ENCODE results near the gene RAB18.
"Not testable (repeated sequence)": the region's sequence is repeated elsewhere in the genome, so short reads cannot be mapped to it uniquely, and the experiment has no call there.

Gene RAB18

DNA sequence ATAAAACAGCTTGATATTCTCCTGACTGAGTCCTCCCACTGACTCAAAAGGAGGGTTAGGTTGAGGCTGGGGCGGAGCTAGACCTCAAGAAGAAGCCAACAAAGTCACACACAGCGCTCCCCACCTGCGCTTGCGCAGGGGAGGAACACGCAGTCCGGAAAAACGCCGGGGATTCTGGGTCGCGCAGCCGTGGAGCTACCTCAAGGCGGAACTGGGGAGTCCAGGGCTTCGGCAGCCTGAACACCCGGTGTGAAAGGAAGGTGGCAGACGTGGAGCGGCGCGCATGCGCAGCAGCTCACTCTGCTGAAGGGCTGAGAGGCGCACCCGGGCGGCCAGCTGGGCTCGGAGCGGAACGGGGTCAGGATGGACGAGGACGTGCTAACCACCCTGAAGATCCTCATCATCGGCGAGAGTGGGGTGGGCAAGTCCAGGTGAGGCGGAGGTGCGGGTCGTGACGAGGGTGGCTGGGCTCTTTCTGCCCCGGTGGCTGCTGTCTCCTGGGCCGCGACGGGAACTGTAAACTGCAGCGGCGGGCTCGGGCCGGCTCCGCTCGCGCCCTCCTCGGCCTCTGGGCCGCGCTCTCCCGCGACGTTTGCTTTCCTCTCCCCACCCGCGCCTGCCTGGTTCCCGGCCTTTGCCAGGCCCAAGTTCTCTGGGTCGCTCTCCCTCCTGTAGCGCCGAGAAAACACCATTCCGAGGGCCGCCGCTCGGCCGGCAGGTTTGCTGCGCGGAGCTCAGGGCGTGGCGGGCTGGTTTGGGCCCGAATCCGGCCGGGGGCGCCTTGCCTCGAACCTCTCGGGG lies at the start of gene RAB18:
Gene RAB18, plus strand, starts transcription at position 298 of the 801 bp plus-strand sequence. Its CDS starts 66 bp downstream, at position 364.
- DNase-seq (ENCODE audit: low spot score) (peak; percentile 95), FAIRE-seq (peak; percentile 69)

DNA sequence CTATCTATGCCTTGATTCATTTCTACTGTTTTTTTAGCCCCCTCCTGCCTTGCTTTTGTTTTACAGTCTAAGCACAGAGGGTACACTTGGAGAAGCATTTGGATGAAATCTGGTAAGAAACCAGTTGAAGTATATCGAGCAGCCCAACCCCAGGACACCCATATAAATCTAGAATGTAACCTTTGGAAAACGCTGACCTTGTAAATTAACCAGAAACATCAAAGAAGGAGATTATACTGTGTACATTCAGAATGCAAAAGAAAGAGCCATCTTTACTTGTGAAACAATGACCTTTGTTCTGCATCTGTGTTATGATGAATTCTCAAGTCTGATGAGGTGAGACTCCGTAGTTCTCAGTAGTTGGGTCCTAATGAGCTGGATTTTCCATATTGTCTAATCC lies 49.3 kb upstream of the RAB18 start:
- no peak for DNase-seq (ENCODE audit: low spot score)
- no peak for FAIRE-seq

DNA sequence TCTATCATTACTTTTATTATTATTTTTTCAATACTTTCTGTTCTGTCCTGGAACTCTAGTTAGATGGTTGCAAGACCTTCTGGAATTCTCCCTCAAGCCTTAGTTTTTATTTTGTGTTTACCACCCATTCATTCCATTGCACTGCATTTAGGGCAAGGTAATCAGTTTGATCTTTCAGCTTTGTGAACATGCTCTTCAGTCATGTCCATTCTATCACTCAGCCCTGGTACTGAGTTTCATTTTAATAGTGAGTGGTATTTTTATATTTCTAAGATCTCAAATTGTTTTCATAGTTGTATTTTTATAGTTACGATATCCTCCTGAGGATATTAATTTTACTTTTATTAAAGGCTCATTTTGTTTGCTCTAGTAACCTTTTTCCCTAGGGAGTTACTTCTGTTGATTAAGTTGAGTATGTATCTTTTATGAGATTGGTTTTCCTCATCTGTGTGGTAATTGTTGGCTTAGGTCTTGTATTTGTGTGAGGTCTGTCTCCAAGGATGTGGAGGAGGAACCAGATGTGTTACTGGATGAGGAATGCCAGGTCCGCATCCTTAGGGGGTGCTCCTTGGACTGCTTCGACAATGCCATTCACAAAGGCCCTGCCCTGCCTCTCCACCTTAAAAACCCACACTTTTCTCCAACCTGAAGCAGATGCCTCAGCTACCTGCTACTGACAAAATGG lies 46.7 kb upstream of the RAB18 start:
- FAIRE-seq: no peak
- DNase-seq (ENCODE audit: low spot score): no peak

DNA sequence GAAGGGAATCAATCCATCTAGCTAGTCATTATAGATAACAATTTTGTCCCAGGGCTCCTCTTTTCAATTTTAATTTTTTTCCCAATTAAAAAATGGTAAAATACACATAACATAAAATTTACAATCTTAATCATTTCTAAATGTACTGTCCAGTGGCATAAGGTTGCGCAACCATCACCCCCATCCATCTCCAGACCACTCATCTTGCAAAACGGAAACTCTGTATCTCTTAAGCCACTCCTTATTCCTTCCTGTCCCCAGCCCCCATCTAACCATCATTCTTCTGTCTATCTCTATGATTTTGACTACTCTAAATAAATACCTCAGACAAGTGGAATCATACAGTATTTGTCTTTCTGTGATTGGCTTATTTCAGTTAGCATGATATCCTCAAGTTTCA lies 46.1 kb upstream of the RAB18 start:
- FAIRE-seq (no peak), DNase-seq (ENCODE audit: low spot score) (no peak)

DNA sequence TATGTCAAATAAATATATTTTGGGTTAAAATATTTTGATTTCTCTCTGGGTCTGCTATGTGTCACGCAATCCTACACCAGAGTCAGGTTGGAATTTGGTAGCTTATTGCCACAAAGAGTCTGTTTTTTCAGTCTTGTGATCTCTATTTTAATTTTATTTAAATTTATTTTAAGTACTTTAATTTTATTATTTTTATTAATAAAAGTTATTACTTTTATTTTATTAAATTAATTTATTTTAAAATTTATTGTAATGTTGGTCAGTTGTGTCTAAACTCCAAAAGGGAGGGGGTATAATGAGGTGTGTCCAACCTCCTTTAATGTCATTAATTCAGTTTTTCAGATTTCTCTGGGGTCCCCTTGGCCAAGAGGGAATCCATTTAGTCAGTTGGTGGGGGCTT lies 42.8 kb upstream of the RAB18 start:
- no peak for FAIRE-seq
- DNase-seq (ENCODE audit: low spot score): no peak

DNA sequence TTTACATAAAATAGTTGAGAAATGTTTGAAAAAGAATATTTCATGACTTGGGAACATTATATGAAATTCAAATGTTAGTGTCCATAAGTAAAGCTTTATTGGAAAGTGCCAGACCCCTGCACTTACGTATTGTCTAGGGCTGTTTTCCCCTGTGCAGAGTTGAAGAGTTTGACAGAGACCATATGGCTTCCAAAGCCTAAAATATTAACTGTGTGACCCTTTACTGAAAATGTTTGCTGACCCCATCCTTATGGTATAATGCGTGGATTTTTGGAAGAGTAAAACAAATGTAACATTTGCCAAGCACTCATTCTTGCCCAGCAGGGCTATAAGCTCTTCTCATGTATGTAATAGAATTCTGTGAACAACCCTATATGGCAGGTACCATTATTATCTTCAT lies 40.1 kb upstream of the RAB18 start:
- no peak for FAIRE-seq
- no peak for DNase-seq (ENCODE audit: low spot score)

DNA sequence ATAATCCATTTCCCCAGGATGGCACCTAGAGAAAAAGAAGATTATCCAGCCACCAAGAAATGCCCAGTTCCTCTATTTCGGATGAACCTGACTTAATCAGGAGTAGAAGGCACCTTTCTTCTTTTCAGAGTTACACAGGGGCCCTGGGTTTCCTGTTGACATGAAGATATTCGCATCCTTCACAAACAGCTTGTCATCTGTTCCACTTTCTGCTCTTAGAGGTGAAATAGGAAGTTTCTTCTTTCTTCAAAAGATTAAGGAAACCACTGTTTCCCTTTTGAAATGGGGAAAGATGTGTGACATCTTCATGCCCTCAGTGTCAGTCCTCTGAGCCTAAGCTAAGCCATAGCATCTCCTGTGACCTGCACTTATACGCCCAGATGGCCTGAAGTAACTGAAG lies 39.1 kb upstream of the RAB18 start:
- FAIRE-seq: no peak
- no peak for DNase-seq (ENCODE audit: low spot score)

DNA sequence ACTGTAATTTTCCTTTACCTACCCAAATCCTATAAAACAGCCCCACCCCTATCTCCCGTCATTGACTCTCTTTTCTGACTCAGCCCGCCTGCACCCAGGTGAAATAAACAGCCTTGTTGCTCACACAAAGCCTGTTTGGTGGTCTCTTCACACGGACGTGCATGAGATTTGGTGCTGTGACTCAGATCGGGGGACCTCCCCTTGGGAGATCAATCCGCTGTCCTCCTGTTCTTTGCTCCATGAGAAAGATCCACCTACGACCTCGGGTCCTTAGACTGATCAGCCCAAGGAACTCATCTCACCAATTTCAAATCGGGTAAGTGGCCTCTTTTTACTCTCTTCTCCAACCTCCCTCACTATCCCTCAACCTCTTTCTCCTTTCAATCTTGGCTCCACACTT lies 38.5 kb upstream of the RAB18 start:
- not testable (repeated sequence) for FAIRE-seq; DNase-seq (ENCODE audit: low spot score)

DNA sequence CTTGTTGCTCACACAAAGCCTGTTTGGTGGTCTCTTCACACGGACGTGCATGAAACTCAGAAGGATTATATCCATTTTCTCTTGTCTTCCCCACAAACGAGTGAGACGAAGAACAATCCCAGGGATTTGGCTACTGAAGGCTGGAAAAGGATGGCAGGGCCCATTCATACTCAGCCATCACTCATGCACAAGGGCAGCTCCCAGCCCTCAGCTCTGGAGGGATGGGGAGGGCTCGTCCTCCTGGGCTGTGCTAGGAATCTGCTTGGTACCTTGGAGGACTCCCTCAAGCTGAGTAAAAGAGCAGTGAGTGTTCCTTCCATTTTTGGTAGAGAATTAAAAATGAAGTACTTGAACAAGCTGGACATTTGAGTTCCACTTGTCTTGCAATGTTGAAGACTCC lies 33.2 kb upstream of the RAB18 start:
- no peak for FAIRE-seq
- DNase-seq (ENCODE audit: low spot score): no peak

DNA sequence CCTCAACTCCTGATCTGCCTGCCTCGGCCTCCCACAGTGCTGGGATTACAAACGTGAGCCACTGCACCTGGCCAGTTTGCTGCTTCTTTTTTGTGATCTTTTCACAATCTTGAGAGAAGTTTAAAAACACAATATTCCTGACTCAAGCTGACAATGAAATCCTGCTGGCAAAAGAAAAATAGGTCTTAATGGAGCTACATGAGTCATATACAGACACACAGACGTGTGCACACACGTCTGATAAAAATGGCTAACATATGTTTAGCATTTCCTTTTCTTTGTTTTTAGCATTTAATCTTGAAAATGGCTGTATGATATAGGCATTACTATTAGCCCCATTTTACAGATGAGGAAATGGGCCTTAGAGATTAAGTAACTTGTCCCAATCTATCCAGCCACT lies 29.4 kb upstream of the RAB18 start:
- FAIRE-seq (no peak), DNase-seq (ENCODE audit: low spot score) (no peak)

DNA sequence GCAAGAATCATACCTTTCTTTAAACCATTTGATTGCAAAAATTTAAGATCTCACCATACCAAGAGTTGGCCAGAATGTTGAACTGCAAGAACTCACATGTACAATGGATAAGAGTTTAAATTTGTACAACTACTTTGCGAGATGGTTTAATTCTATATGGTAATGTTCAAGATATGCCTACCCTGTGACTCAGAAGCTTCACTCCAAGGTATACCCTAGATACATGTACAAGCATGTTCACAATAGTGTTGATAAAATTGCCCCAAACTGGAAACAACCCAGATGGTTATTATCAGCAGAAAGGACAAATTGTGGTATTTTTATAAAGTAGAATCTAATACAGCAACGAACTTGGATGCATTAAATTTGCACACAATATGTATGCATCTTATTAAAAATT lies 25.1 kb upstream of the RAB18 start:
- DNase-seq (ENCODE audit: low spot score): no peak
- FAIRE-seq: no peak

DNA sequence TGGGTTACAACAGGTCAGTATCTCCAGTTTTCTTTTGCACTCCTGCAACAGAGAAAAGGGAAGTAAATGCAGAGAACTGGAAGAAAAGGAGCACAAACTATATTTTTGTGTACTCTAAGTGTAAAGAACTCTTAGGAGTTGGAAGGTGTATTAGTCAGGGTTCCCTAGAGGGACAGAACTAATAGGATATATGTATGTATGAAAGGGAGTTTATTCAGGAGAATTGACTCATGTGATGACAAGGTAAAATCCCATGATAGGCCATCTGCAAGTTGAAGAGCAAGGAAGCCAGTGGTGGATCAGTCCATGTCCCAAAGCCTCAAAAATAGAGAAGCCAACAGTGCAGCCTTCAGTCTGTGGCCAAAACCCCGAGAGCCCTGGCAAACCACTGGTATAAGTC lies 22.6 kb upstream of the RAB18 start:
- DNase-seq (ENCODE audit: low spot score): no peak
- FAIRE-seq: no peak

DNA sequence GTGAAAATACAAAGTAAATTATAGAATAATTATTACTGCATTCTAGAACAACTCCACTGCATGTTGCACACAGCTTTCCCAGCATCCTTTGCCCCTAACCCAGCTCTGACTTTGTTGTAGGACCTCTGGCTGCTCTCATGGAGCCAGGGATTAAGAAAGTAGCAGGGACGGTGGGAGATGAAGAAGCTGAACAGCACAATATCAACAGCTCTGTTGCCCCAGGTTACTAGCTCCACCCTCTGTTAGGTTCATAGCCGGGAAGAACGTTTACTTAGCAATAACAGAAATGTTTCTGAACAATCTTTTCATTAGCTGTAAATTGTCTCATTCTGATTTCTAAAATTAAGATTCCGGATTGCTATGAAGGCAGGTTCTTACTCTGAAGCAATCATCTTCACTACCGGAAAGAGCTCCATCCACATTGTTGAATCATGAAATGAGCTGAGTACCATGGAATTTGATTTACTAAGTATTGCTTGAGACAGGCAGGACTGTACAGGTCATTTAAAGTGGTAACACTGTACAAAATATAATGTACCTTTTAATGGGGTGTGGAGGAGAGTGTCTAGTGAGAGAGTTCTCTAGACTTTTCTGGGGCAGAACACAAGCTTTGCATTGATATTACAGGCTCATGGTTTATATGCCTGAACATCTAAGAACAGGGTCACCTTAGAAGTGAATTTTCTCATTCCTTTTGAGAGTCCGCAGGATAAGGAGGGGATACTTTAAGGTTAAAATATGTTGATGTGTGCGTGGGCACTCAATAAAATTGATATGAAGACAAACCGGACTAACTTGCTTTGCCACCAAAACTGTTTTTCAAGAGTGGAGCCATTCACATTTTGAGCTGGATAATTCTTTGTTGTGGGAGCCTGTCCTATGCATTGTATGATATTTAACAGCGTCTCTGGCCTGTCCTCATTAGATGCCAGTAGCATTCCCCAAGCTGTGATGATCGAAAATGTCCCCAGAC lies 20.8 kb upstream of the RAB18 start:
- no peak for DNase-seq (ENCODE audit: low spot score)
- FAIRE-seq: no peak

DNA sequence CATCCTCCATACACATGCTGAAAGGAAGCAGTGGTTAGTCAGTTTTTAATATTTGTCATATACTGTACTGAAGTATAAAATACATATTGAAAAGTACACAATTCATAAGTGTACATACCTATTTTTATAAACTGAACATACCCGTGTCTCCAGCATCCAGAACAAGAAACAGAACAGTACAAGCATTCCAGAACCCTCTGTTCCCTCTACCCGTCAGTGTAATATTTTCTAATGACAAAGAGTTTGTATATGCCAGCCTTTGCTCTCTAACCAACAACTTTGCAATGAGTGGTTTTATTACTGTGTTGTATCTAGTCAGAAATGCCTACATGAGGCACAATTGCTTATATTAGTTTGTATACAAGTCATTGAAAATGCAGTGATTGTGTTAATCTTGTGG lies 18.7 kb upstream of the RAB18 start:
- FAIRE-seq (no peak), DNase-seq (ENCODE audit: low spot score) (no peak)

DNA sequence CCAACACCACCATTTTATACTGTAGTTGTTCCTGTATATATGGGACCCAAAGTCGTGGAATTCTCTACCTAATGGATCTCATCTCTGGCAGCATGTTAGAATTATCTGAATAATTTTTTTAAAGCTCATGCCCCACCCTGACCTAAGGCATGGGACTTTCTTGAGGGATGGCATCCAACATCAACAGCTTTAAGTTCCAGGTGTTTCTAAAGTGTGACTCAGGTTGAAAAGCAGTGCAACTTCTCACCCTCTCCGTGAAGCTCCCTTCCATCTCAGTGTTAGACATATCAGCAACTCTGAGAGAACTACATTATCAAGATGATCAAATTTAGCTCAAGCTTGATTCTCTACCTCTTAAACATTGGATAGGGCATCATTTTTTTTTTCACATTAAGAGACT lies 18.1 kb upstream of the RAB18 start:
- no peak for DNase-seq (ENCODE audit: low spot score)
- no peak for FAIRE-seq

DNA sequence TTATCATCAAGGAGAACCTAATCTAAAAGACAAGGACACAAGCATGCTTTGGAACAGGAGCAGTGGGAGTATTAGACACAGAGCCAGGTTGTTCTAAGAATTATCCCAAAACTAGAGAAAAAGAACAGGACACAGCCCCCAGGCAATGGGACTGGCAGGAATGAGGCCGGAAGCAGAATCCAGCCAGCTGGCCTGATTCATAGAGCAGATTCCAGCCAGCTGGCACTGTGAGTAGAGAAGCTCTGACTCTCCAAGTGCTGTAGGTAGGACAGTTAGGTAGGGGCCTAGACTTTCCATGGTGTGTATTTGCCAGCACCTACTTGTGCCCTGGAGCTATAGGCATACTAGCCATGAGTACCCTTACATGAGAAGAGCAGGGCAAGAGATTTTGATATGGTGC lies 13.3 kb upstream of the RAB18 start:
- FAIRE-seq (no peak), DNase-seq (ENCODE audit: low spot score) (no peak)

DNA sequence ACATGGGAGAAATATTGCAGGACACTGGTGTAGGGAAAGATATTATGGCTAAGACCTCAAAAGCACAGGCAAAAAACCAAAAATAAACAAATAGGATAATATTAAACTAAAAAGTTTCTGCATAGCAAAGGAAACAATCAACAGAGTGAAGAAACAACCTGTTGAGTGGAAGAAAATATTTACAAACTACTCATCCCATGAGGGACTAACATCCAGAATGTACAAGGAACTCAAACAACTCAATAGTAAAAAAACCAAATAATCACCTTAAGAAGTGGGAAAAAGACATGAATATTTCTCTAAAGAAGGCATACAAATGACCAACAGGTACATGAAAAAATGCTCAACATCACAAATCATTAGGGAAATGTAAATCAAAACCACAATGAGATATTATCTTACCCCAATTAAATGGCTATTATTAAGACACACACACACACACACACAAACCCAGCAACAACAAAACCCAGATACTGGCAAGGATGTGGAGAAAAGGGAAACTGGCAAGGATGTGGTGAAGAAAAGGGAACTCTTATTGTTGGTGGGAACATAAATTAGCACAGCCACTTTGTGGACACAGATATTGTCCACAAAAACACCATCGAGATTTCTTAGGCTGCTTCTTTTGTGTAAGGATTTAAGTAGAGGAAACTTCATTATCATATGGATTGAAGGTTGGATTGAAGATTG lies 9.8 kb upstream of the RAB18 start:
- FAIRE-seq (no peak), DNase-seq (ENCODE audit: low spot score) (no peak)

DNA sequence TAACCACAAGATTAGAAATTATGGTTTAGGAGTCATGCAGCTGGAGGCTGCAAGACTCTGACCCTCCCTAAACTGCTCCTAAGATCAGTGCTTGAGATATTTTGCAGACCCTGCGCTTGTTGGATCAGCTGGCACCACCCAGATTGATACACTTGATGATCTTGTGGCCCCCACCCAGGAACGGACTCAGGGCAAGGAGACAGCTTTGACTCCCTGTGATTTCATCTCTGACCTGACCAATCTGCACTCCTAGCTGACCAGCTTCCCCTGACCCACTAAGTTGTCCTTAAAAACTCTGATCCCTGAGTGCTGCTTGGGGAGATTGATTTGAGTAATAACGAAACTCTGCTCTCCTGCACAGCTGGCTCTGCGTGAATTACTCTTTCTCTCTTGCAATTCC lies 8.0 kb upstream of the RAB18 start:
- FAIRE-seq (no peak), DNase-seq (ENCODE audit: low spot score) (no peak)

DNA sequence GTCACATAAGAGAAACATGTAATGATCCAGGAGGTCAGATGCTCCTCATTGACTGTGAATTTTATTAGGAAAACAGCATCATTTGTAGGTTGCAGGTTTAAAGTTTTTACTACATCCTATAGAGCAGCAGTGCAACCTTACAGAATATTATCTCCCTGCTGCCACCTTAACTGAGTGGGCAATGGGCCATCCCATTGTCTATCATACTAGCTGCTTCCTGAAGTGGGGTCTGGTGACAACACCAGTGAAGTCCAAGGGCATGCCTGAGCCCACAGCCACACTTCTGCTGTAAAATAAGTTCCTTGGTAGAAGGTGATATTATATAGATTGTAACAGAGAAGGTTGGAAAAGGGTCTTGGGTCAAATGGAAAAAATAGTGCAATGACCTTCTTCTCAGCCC lies 4.0 kb upstream of the RAB18 start:
- DNase-seq (ENCODE audit: low spot score) (no peak), FAIRE-seq (no peak)

DNA sequence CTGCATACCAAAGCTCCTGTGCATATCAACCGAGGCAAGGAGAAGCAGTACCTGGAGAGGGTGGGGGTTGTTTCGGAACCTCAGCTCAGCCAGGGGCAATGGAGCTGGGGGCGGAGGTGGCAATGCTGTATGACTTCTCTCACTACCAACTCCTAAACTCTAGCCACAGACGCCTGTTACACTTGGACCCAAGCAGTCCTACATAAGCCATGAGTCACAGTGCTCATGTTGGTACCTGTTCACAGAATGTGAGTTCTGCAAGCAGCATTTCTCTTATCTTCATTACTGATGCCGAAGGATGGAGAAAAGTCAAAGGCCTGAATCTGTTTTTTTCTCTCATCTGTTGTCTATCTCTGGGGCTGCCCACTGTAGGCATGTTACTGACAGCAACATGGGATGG lies 3.2 kb upstream of the RAB18 start:
- FAIRE-seq (no peak), DNase-seq (ENCODE audit: low spot score) (no peak)

DNA sequence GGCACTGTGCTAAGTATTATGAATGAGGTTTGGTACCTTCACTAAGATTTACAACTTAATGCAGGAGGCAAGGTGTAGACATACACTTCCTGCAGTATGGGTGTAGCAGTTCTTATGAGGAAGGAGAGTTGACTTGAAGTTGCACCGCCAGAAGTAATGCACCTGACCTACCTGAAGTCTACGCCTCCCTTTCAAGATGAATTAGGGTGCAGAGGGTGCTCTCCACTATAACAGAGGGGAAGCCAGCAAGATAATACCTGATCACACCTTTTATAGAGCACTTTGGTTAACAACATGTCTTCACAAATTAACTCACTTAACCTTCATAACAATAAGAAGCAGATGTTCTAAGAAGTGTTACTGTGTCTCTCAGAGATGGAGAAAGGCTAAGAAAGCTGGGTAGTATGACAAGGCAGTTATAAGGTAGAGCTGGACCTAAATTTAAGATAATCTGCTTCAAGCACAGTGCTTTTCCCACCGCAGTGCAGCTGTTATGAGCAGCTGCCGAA lies 552 bp upstream of the RAB18 start:
- no peak for FAIRE-seq
- no peak for DNase-seq (ENCODE audit: low spot score)
